Activated CD4-positive, alpha-beta T cell treated with anti-CD3 and anti-CD28 coated beads, Interleukin-2, amount 50 U/mL, for 1 hour (primary cell): ENCODE data around the gene PCGF2.

Experiments
- DNase-seq: peaks from one replicate; pipeline ENCODE4 v3.0.0-alpha.2; 2020

The PCGF2 gene

GRCh38 chr17:38702166-38702915 lies 45.8 kb downstream of the PCGF2 start:
- peak; percentile 75 for DNase-seq

- peak; percentile 61 for DNase-seq
Observed at GRCh38 chr17:38701504-38702165, 46.5 kb downstream of the PCGF2 start.

- no peak for DNase-seq
Observed at GRCh38 chr17:38698760-38699159, 49.4 kb downstream of the PCGF2 start.

GRCh38 chr17:38697061-38697820 lies 50.9 kb downstream of the PCGF2 start:
- no peak for DNase-seq

GRCh38 chr17:38693700-38694329 lies 54.3 kb downstream of the PCGF2 start:
- DNase-seq = no peak

- no peak for DNase-seq
Observed at GRCh38 chr17:38691154-38691553, 57.0 kb downstream of the PCGF2 start.

GRCh38 chr17:38690386-38690785 lies 57.8 kb downstream of the PCGF2 start:
- no peak for DNase-seq

- DNase-seq = no peak
Observed at GRCh38 chr17:38687286-38687685, 60.9 kb downstream of the PCGF2 start.

- DNase-seq = no peak
Observed at GRCh38 chr17:38685491-38685890, 62.6 kb downstream of the PCGF2 start.
